ENCODE measurements around the gene SNX27. TPM values are rescaled to one million over a fixed set of nuclear protein-coding genes. Genes with fewer than 3 reads are reported as not detected.
"Not testable (repeated sequence)": the region's sequence is repeated elsewhere in the genome, so short reads cannot be mapped to it uniquely, and the experiment has no call there.

The SNX27 gene
- total RNA-seq, 1 experiment from 2014 or later: 42.2 TPM

DNA sequence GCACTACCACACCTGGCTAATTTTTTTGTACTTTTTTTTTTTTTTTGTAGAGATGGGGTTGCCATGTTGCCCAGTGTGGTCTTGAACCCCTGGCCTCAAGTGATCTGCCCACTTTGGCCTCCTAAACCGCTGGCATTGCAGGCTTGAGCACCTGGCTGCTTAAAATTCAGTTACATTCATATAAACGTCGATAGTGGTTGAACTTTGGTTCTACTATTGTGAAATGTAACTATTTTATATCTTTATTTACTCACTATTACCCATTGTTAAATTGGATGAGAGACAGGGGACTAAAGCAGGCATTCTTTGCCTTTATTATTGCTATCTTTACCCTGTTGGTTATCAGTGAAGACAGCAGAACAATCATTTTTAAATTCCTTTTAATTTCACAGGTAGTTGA, 6.2 kb downstream of the SNX27 start (continued):
- no peak for TF ChIP-seq REST (IDR thresholded peaks at IDR 0.05; ENCODE audit: low read depth)
- TF ChIP-seq ELF1 (IDR thresholded peaks at IDR 0.05; ENCODE audit: borderline replicate concordance, low read depth): no peak
- TF ChIP-seq POLR2AphosphoS5 (IDR thresholded peaks at IDR 0.05; ENCODE audit: low read depth, low read length): no peak
- TF ChIP-seq RAD21 (IDR thresholded peaks at IDR 0.05; ENCODE audit: low read depth): no peak

GRCh38 chr1:151618470-151618869, 6.6 kb downstream of the SNX27 start:
- Histone ChIP-seq H3K27ac (ENCODE audit: low read depth, low read length) (no peak overlapping the region), H3K9me2 (ENCODE audit: insufficient read depth) (no peaks in the 10 kb centered on the region), H3K4me3 (replicated peaks in 1 of 2; ENCODE audit: low read depth in 1 of 2, low read length in 2 of 2) (no peak overlapping the region), H3K36me3 (ENCODE audit: control insufficient read depth in 1 of 2, insufficient read depth in 2 of 2, low read length in 2 of 2) (0 out of 4 replicates have a peak, but pooled peaks cover 0 to 2% of the 10 kb centered on the region in 2 experiments), H3K9me3 (ENCODE audit: control insufficient read depth in 1 of 2, insufficient read depth in 1 of 2, low read depth in 1 of 2, low read length in 2 of 2) (no peaks in the 10 kb centered on the region), H3K4me1 (ENCODE audit: control insufficient read depth in 1 of 2, insufficient read depth in 2 of 2, low read length in 2 of 2) (peaks cover 12 to 29% of the 10 kb centered on the region in 2 experiments; a peak in 3 of 4 replicates), H3K27me3 (ENCODE audit: insufficient read depth, low read length) (no peaks in the 10 kb centered on the region), H4K20me1 (ENCODE audit: insufficient read depth) (no peaks in the 10 kb centered on the region), H3K9ac (ENCODE audit: low read length) (no peak overlapping the region), H2AFZ (ENCODE audit: low read depth, low read length, poor library complexity, severe bottlenecking) (no peak overlapping the region), H3K79me2 (ENCODE audit: insufficient read depth, low read length) (peaks cover 82% of the 10 kb centered on the region), H3K4me2 (ENCODE audit: low read length) (no peak overlapping the region)
- ChIA-PET POLR2A (no interaction called here), RAD21 (ENCODE audit: low non-redundant PET in 1 of 2, low total read pairs in 2 of 2, uncharacterized antibody in 2 of 2, unreplicated experiment in 2 of 2) (no interaction called here), CTCF (no interaction called here)
- DNase-seq (ENCODE audit: low read depth, low spot score) (no peak), ATAC-seq (no peak)
- BruUV-seq (replicated peaks): no TSS peak
- intact Hi-C loops (cut with micrococcal nuclease): no loop called here
- TF ChIP-seq SP1 (IDR thresholded peaks at IDR 0.05; ENCODE audit: low read depth) (no peak), CBX3 (IDR thresholded peaks at IDR 0.05; ENCODE audit: low read depth) (no peak), EZH2phosphoT487 (IDR thresholded peaks at IDR 0.05; ENCODE audit: borderline replicate concordance) (no peak), MAX (IDR thresholded peaks at IDR 0.05) (no peak), CTCF (IDR thresholded peaks at IDR 0.05 in 2 of 3, conservative IDR thresholded peaks at IDR 0.05 in 1 of 3; ENCODE audit: borderline replicate concordance in 1 of 3, insufficient read depth in 1 of 3, low read depth in 2 of 3, low read length in 2 of 3) (no peak), ZNF274 (IDR thresholded peaks at IDR 0.05; ENCODE audit: low read depth, low read length) (no peak), SRF (IDR thresholded peaks at IDR 0.05; ENCODE audit: low read depth) (no peak), CEBPB (IDR thresholded peaks at IDR 0.05; ENCODE audit: low read depth) (no peak), ELF1 (IDR thresholded peaks at IDR 0.05; ENCODE audit: borderline replicate concordance, low read depth) (no peak)

GRCh38 chr1:151618996-151619395, 7.1 kb downstream of the SNX27 start:
- H4K20me1 ChIP-seq (ENCODE audit: insufficient read depth); H3K27ac ChIP-seq (ENCODE audit: low read depth, low read length); H2AFZ ChIP-seq (ENCODE audit: low read depth, low read length, poor library complexity, severe bottlenecking); POLR2A ChIA-PET; intact Hi-C loops (cut with micrococcal nuclease); H3K4me3 ChIP-seq (replicated peaks in 1 of 2; ENCODE audit: low read depth in 1 of 2, low read length in 2 of 2); BruUV-seq (replicated peaks); H3K9me2 ChIP-seq (ENCODE audit: insufficient read depth); CTCF ChIA-PET; DNase-seq (ENCODE audit: low read depth, low spot score); H3K36me3 ChIP-seq (ENCODE audit: control insufficient read depth in 1 of 2, insufficient read depth in 2 of 2, low read length in 2 of 2); ATAC-seq; H3K9ac ChIP-seq (ENCODE audit: low read length); RAD21 ChIA-PET (ENCODE audit: low non-redundant PET in 1 of 2, low total read pairs in 2 of 2, uncharacterized antibody in 2 of 2, unreplicated experiment in 2 of 2); H3K27me3 ChIP-seq (ENCODE audit: insufficient read depth, low read length); H3K4me2 ChIP-seq (ENCODE audit: low read length); H3K9me3 ChIP-seq (ENCODE audit: control insufficient read depth in 1 of 2, insufficient read depth in 1 of 2, low read depth in 1 of 2, low read length in 2 of 2): not testable (repeated sequence)
- Histone ChIP-seq H3K4me1 (ENCODE audit: control insufficient read depth in 1 of 2, insufficient read depth in 2 of 2, low read length in 2 of 2) (peaks cover 12 to 28% of the 10 kb centered on the region in 2 experiments; a peak in 3 of 4 replicates), H3K79me2 (ENCODE audit: insufficient read depth, low read length) (peaks cover 82% of the 10 kb centered on the region)

All from HCT116 (cell line).